Kidney (tissue), 14 donors: ENCODE results near the gene ZCCHC2. TPM values are rescaled to one million over a fixed set of nuclear protein-coding genes. Genes with fewer than 3 reads are reported as not detected.

Source experiments
- DNase-seq, 5 donors: peaks; one replicate each; pipeline ENCODE4 v3.0.0-alpha.2; 2013 to 2020
- FAIRE-seq: peaks from 2 replicates; lab custom pipeline; 2012; peaks lifted over from hg19 to GRCh38; lab: Jason Lieb, UNC
- H3K27ac ChIP-seq, 2 donors: one replicate each; pipeline ENCODE4 v1.7.0; 2013; ENCODE audit warnings: low read depth in 2 of 2, low read length in 2 of 2, inconsistent platforms in 1 of 2
- H3K27me3 ChIP-seq: one replicate; pipeline ENCODE4 v1.7.1; 2013; ENCODE audit warnings: low read length, inconsistent platforms; ENCODE audit not compliant: control insufficient read depth, insufficient read depth
- H3K36me3 ChIP-seq, 3 donors: one replicate each; pipeline versions ENCODE4 v1.7.0 to v1.7.1; 2013; ENCODE audit warnings: low read length in 3 of 3, control low read depth in 1 of 3, inconsistent platforms in 1 of 3; ENCODE audit not compliant: insufficient read depth in 3 of 3, control insufficient read depth in 2 of 3
- H3K4me1 ChIP-seq, 3 donors: one replicate each; pipeline versions ENCODE4 v1.7.0 to v1.7.1; 2013; ENCODE audit warnings: low read length in 3 of 3, inconsistent platforms in 1 of 3, low read depth in 1 of 3; ENCODE audit not compliant: control insufficient read depth in 2 of 3, insufficient read depth in 2 of 3
- H3K4me3 ChIP-seq, 3 donors: one replicate each; pipeline versions ENCODE4 v1.7.0 to v1.8.1; 2013; ENCODE audit warnings: low read length in 3 of 3, control low read depth in 1 of 3, inconsistent platforms in 1 of 3
- H3K9ac ChIP-seq, 3 donors: one replicate each; pipeline versions ENCODE4 v1.7.0 to v1.7.1; 2013; ENCODE audit warnings: low read length in 3 of 3, control low read depth in 1 of 3, inconsistent platforms in 1 of 3
- H3K9me3 ChIP-seq, 3 donors: one replicate each; pipeline versions ENCODE4 v1.7.0 to v1.7.1; 2013; ENCODE audit warnings: low read length in 3 of 3, control low read depth in 1 of 3, inconsistent platforms in 1 of 3; ENCODE audit not compliant: control insufficient read depth in 2 of 3, insufficient read depth in 1 of 3
- CTCF ChIP-seq: IDR thresholded peaks from 3 replicates; pipeline ENCODE4 v1.5.1; 2012; ENCODE audit warnings: mild to moderate bottlenecking, moderate library complexity, borderline replicate concordance; ENCODE audit not compliant: insufficient read depth; ENCODE audit errors: extremely low read depth
- intact Hi-C: fragments of 100-400 bp; cut with DNase I; formaldehyde crosslinking; loops from one replicate; pipeline ENCODE4 v1.11.1; 2022
- polyA plus RNA-seq: library from polyadenylated mRNA; stranded (reverse); fragments of 350-450 nt; fragmentation: Illumina TruSeq; extraction: RNeasy Lipid Tissue Mini Kit (QIAGEN cat#74804); gene quantifications from one replicate; pipeline ENCODE4 v1.2.3, GENCODE V29; 2014; ENCODE audit warnings: low read depth, low replicate concordance; ENCODE audit not compliant: insufficient read depth
- total RNA-seq: library from RNA; stranded (reverse); fragmentation: NEBNext Ultra II Directional; extraction: Animal tissue kit (Norgen Biotek cat#: 25700); gene quantifications from one replicate; pipeline ENCODE4 v1.2.1, GENCODE V29; 2021
- donor health status: control.
- donor health status: control.
- donor health status: control.
- donor health status: control.
- donor health status: control.
- donor health status: DM: yes; HTN: yes; CAD: no.
- donor health status: Normal renal cell carcinoma (clear cell type).

ZCCHC2 gene
- total and polyA plus RNA-seq, 2 donors from 2014 or later = 5.5 to 22.1 TPM

GRCh38 chr18:62564044-62564443 is 41.2 kb downstream of the ZCCHC2 start:
- H3K4me3 ChIP-seq = no peak overlapping the region
- no peaks in the 10 kb centered on the region for H3K4me1 ChIP-seq
- no peak overlapping the region for H3K27ac ChIP-seq
- FAIRE-seq (no peak), DNase-seq (no peak)
- no peaks in the 10 kb centered on the region for H3K27me3 ChIP-seq
- peaks cover 4 to 43% (median 21%) of the 10 kb centered on the region in 3 donors for H3K36me3 ChIP-seq
- no peak for TF ChIP-seq CTCF
- H3K9ac ChIP-seq = no peak overlapping the region
- intact Hi-C loops = no loop called here
- H3K9me3 ChIP-seq = no peaks in the 10 kb centered on the region

- intact Hi-C loops = no loop called here
- DNase-seq (no peak), FAIRE-seq (no peak)
- peak; percentile 30 for TF ChIP-seq CTCF
- no peak overlapping the region for H3K27ac ChIP-seq
- peaks cover 6 to 46% (median 22%) of the 10 kb centered on the region in 3 donors for H3K36me3 ChIP-seq
- no peaks in the 10 kb centered on the region for H3K27me3 ChIP-seq
- no peaks in the 10 kb centered on the region for H3K4me1 ChIP-seq
- H3K9ac ChIP-seq = no peak overlapping the region
- H3K4me3 ChIP-seq = no peak overlapping the region
- H3K9me3 ChIP-seq = no peaks in the 10 kb centered on the region
Observed at GRCh38 chr18:62566199-62566598, 43.4 kb downstream of the ZCCHC2 start.

- intact Hi-C loops = no loop called here
- Histone ChIP-seq H3K27me3 (no peaks in the 10 kb centered on the region), H3K36me3 (peaks cover 8 to 41% (median 24%) of the 10 kb centered on the region in 3 donors), H3K4me3 (no peak overlapping the region), H3K9ac (no peak overlapping the region), H3K4me1 (no peaks in the 10 kb centered on the region), H3K9me3 (no peaks in the 10 kb centered on the region), H3K27ac (no peak overlapping the region)
- TF ChIP-seq CTCF = no peak
- no peak for DNase-seq
- no peak for FAIRE-seq
Observed at GRCh38 chr18:62566818-62567217, 44.0 kb downstream of the ZCCHC2 start.

GRCh38 chr18:62569081-62569655 is 46.3 kb downstream of the ZCCHC2 start:
- Histone ChIP-seq H3K36me3 (peaks cover 4 to 33% (median 21%) of the 10 kb centered on the region in 3 donors), H3K27me3 (no peaks in the 10 kb centered on the region), H3K4me1 (no peaks in the 10 kb centered on the region), H3K9ac (no peak overlapping the region), H3K4me3 (no peak overlapping the region), H3K9me3 (no peaks in the 10 kb centered on the region), H3K27ac (no peak overlapping the region)
- TF ChIP-seq CTCF = no peak
- intact Hi-C loops = no loop called here
- FAIRE-seq (no peak), DNase-seq (no peak)
